HG03175 (cell line): ENCODE results near the gene RASSF4.
A peak's percentile ranks its signal among the peaks of the same experiment; 100 is the strongest.

ENCODE experiments used
- ATAC-seq: cut with Tn5 transposase; IDR thresholded peaks from one replicate; pipeline ENCODE4 v1.9.1; 2021; ENCODE audit warnings: mild to moderate bottlenecking, moderate library complexity; ENCODE audit not compliant: unreplicated experiment

The RASSF4 gene

DNA sequence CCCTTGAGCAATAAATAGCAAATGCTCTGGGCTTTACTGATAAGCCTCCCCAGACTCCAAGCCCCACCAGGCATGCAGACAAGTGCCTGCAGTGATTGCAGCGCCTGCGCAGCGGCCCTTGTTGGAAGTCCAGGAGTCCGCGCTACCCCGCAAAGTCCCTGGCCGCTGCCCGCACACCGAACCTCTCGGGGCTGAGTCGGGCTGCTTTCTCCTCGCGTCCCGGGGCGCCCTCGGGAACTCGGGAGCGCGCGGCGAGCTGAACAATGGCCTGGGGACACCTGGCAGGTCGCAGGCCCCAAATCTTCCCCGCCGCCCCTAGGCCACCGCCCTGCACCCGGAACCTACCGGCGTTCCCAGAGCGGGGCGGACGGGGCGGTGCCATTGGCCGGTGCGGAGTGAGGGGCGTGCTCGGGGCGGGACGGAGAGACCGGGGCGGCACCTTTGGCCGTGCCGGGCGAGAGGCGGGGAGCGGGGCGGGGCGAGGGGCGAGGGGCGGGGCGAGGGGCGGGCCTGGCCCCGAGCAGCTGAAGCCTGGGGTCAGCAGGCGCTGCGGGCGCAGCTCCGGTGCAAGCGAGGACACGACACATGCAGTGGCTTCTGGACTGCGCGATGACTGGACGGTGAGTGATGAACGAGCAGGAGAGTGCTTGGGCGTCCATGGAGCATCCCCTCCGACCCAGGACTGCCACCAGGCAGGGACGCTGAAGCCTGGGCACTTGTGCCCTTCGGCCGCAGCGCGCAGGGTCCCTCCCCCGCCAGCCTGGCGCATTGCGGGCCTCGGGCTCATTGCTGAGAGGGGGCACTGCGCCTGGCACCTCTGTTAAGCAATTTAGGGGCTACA, at the start of gene RASSF4:
RASSF4 (plus strand) TSS at position 556 of the 841 bp plus-strand sequence. CDS start 10,401 bp downstream, outside the sequence.
- ATAC-seq: peak; percentile 97

DNA sequence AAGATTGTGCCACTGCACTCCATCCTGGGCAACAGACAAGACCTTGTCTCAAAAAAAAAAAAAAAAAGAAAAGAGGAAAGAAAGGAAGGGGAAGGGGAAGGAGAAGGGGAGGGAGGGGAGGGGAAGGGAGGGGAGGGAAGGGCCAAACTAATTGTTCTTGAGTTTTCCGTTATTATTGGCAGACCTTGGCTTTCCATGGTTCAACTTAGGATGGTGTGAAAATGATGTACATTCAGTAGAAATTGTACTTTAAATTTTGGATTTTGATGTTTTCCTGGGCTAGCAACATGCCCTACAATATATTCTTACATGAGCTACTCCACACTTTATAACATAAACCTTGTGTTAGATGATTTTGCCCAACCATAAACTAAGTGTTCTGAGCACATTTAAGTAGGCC, 49.7 kb upstream of the RASSF4 start:
- no peak for ATAC-seq

- no peak for ATAC-seq
Measured at GRCh38 chr10:44910602-44911001, 49.0 kb upstream of the RASSF4 start.

GRCh38 chr10:44911081-44911540, 48.5 kb upstream of the RASSF4 start, which contains the start of gene TMEM72:
TSS of gene TMEM72 (plus strand) at chr10:44911337. CDS start at chr10:44911513, 176 bp downstream.
- ATAC-seq: no peak

DNA sequence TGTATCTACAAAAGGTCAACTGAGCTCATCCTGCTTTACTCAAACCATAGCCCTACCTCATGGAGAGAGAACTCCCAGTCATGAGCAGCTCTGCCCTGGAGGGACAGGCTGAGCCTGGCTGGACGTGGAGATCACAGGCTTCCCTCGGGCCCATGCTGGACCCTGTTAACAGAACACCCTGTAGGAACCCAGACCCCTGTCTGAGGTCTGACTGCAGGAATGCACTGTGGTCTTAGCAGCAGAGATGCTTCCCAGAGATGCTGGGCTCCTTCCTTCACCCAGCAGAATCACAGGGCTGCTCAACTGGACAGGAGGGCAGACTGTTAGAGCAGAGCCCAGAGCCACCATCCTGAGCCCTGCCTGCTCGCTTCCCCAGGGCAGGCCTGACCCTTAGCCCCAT, 47.7 kb upstream of the RASSF4 start:
- no peak for ATAC-seq

DNA sequence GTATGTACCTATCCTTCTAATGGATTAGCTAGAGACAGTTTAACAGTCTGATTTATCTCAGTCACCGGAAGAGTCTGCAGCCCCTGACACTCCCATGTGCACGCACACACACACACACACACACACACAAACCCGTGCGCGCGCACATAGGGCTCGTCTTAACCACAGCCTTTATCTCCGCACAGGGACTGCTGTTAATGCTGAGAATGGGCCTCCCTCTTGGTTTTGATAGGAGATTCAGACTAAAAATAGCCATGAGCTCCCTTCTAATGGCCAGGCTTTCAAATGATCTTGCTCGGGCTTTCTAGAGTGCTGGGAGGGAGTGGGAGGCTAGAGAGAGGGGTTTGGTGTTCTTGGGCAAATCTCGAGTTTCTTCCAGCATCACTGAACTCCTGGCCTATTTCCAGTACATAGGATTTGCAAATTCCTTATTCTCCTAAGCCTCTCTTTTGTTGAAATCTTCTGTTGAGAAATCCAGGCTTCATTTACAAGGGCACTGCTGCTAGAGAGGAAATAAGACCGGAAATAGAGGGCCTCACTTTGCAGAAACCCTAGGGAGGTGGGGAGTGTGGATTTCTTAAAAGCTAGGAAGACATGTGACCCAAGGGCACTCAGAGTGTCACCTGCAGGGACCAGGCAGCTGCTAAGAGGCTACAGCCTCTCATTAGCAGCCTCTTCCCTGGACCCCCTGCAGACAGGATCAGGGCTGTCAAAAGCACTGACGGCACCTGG, 46.1 kb upstream of the RASSF4 start:
- no peak for ATAC-seq

- no peak for ATAC-seq
Measured at GRCh38 chr10:44914891-44915290, 44.7 kb upstream of the RASSF4 start.

GRCh38 chr10:44916429-44916828, 43.2 kb upstream of the RASSF4 start:
- no peak for ATAC-seq

GRCh38 chr10:44917848-44918247, 41.8 kb upstream of the RASSF4 start:
- ATAC-seq: no peak

GRCh38 chr10:44920252-44920651, 39.4 kb upstream of the RASSF4 start:
- no peak for ATAC-seq

- ATAC-seq: no peak
Measured at GRCh38 chr10:44921061-44921460, 38.5 kb upstream of the RASSF4 start.

DNA sequence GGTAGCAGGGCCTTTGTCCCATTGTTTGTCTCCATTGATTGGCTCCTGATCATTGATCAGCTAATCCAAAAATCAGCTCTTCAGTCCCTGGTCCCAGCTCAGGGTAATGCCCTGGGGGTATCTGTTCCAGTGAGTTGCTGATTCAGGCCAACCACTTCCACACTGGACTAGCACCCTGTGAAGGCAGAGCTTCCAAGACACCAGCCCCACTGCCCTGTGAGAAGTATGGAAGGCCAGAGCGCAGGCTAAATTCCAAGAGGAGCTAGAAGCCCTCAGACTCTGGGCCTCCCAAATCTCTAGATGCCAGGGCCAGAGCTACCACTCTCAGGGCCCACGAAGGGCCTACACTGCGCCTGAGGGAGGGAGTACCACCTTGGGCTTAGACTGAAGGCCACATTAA, 38.1 kb upstream of the RASSF4 start:
- no peak for ATAC-seq

DNA sequence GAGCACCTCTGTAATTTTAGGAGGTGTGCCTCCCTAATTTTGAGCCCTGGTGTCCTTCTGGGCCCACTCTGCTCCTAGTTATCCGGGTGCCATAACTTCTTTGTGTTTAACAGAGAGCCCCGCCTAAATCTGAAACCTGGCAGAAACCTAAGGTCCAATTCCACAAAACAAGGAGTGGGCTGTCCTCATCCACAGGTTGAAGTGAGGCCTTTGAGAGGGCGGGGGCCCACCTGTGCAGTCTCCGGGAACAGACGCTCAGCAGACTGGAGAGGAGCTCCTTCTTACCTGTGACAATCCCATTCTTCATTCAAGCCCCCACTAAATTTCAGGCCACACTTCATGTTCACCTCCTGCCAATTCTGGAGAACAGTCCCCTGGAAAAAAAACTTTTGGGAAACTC, 37.6 kb upstream of the RASSF4 start:
- ATAC-seq: no peak

- ATAC-seq: no peak
Measured at GRCh38 chr10:44922796-44923545, 36.6 kb upstream of the RASSF4 start.

DNA sequence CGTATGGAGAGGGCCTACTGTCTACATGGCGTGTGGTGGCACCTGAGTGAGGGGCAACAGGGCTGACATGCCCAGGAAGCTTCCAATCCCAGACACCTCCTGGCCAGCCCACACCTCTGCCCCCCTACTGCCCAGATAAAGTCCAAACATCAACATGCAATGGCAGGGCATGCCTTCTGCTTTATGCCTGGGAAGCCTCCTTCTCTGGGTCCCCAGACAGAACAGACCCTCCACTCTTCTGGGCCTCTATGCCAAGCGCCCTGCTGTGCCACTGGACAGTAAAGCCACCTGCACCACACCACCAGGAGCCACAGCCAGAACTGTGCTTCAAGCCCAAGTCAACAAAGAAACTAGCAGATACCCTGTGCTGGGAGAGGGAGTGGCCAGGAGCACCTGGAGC, 36.0 kb upstream of the RASSF4 start:
- ATAC-seq: no peak

- ATAC-seq: no peak
Measured at GRCh38 chr10:44924261-44925040, 35.2 kb upstream of the RASSF4 start.

GRCh38 chr10:44925224-44925623, 34.4 kb upstream of the RASSF4 start:
- ATAC-seq: no peak

- ATAC-seq: no peak
Measured at GRCh38 chr10:44925811-44926750, 33.5 kb upstream of the RASSF4 start.

GRCh38 chr10:44926751-44927351, 32.8 kb upstream of the RASSF4 start:
- ATAC-seq: no peak
